ENCODE measurements around the gene KLHL34. TPM values are rescaled to one million over a fixed set of nuclear protein-coding genes. Genes with fewer than 3 reads are reported as not detected.

Gene KLHL34
- total RNA-seq, 1 donor from 2014 or later: not detected

DNA sequence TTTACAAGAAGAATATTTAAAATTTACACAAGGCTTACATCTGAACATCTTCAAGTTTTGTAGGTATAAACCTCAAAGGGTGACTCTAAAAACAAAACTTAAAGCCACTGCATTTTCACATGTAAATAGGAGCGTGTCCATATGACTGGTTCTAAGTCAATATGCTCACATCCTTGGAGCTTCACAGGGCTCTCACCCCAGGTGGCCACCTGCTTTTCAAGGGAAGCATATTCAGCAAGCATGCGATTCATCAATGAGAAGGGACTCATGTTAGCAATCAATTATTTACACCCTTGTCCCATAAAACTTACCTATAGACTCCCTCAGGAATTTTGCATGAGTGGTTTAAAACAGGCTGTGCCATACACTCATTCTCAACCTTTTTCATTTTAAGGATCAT, 17.8 kb upstream of the KLHL34 start:
- no peak for ATAC-seq
- TF ChIP-seq CTCF (IDR thresholded peaks at IDR 0.05): no peak
- intact Hi-C loops (cut with DNase I): no loop called here
- Histone ChIP-seq H3K27ac (no peak overlapping the region), H3K4me3 (no peak overlapping the region), H3K36me3 (no peaks in the 10 kb centered on the region), H3K4me1 (no peaks in the 10 kb centered on the region), H3K9me3 (no peaks in the 10 kb centered on the region), H3K27me3 (ENCODE audit: low read depth) (no peaks in the 10 kb centered on the region)
- DNase-seq: no peak

- ATAC-seq (no peak), DNase-seq (no peak)
- Histone ChIP-seq H3K9me3 (no peaks in the 10 kb centered on the region), H3K4me3 (no peak overlapping the region), H3K27me3 (ENCODE audit: low read depth) (no peaks in the 10 kb centered on the region), H3K4me1 (no peaks in the 10 kb centered on the region), H3K36me3 (no peaks in the 10 kb centered on the region), H3K27ac (no peak overlapping the region)
- intact Hi-C loops (cut with DNase I): no loop called here
- TF ChIP-seq CTCF (IDR thresholded peaks at IDR 0.05): no peak
Observed at GRCh38 chrX:21674430-21675186, 16.5 kb upstream of the KLHL34 start.

- no peaks in the 10 kb centered on the region for H3K27me3 ChIP-seq (ENCODE audit: low read depth)
- H3K4me1 ChIP-seq: no peaks in the 10 kb centered on the region
- no peaks in the 10 kb centered on the region for H3K9me3 ChIP-seq
- H3K4me3 ChIP-seq: no peak overlapping the region
- H3K27ac ChIP-seq: no peak overlapping the region
- intact Hi-C loops (cut with DNase I): no loop called here
- no peak for TF ChIP-seq CTCF (IDR thresholded peaks at IDR 0.05)
- DNase-seq: no peak
- H3K36me3 ChIP-seq: no peaks in the 10 kb centered on the region
- ATAC-seq: no peak
Observed at GRCh38 chrX:21666679-21667078, 8.5 kb upstream of the KLHL34 start.

DNA sequence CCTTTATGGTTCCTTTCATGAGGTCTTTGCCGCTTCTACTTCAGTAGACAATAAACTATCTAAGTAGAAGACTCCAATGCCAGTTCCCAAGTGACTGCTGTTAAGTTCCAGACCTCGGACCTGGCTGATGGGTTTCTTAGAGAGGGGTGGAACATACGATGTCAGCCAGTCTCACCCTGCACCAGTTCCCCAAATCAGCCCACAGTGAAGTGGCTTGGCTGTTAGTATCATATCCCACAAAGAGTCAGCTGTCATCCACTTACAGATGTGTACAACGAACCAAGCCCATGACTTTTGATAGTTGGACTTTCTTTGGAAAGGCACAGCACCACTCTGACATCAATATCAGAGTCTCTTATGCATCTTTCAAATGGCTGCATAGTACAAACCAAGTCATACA, 8.1 kb upstream of the KLHL34 start:
- H3K36me3 ChIP-seq: no peaks in the 10 kb centered on the region
- H3K9me3 ChIP-seq: no peaks in the 10 kb centered on the region
- no peak overlapping the region for H3K4me3 ChIP-seq
- TF ChIP-seq CTCF (IDR thresholded peaks at IDR 0.05): no peak
- H3K4me1 ChIP-seq: no peaks in the 10 kb centered on the region
- H3K27ac ChIP-seq: no peak overlapping the region
- ATAC-seq (no peak), DNase-seq (no peak)
- H3K27me3 ChIP-seq (ENCODE audit: low read depth): no peaks in the 10 kb centered on the region
- intact Hi-C loops (cut with DNase I): no loop called here

DNA sequence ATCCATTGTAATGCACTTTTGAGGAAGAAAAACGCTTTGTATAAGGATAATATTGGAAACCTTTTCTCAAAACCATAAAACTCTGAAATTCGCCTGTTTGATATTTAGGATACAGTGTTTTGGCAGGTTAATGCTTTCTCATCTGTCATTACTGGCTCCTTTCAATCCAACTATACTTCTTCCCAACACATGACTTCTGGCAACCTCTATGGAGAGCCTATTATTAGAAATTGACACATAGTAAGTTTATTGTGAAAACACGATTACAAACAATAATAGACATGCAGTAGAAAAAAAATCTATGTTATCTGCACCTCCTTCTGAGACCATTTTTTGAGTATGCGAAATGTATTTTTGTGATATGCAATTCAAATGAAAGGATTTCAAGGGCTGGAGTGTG, 4.6 kb upstream of the KLHL34 start:
- H3K27me3 ChIP-seq (ENCODE audit: low read depth): peaks cover 4% of the 10 kb centered on the region

More for the DNA sequence above, 4.6 kb upstream of the KLHL34 start:
- Histone ChIP-seq H3K9me3 (no peaks in the 10 kb centered on the region), H3K27ac (no peak overlapping the region), H3K36me3 (no peaks in the 10 kb centered on the region), H3K4me1 (no peaks in the 10 kb centered on the region), H3K4me3 (no peak overlapping the region)
- ATAC-seq (no peak), DNase-seq (no peak)
- intact Hi-C loops (cut with DNase I): no loop called here
- TF ChIP-seq CTCF (IDR thresholded peaks at IDR 0.05): no peak

Measured in lower lobe of right lung (tissue), 2 donors.